Liver (tissue), 9 donors: Measurements from ENCODE around the gene ACCSL. TPM values are rescaled to one million over a fixed set of nuclear protein-coding genes. Genes with fewer than 3 reads are reported as not detected.

Experiments used
- DNase-seq: peaks from one replicate; pipeline ENCODE4 v3.0.0-alpha.2; 2017; ENCODE audit warnings: low spot score
- H3K27ac ChIP-seq, 2 donors: one replicate each; pipeline ENCODE4 v1.7.0; 2013; ENCODE audit warnings: inconsistent platforms in 2 of 2, low read length in 2 of 2, control low read depth in 1 of 2, low read depth in 1 of 2, mild to moderate bottlenecking in 1 of 2
- H3K27me3 ChIP-seq, 4 donors: one replicate each; pipeline versions ENCODE4 v1.6.1 to v1.7.0; 2013; ENCODE audit warnings: low read length in 3 of 4, inconsistent platforms in 1 of 4, mild to moderate bottlenecking in 1 of 4, moderate library complexity in 1 of 4; ENCODE audit not compliant: control insufficient read depth in 4 of 4, insufficient read depth in 4 of 4
- H3K36me3 ChIP-seq, 4 donors: one replicate each; pipeline versions ENCODE4 v1.6.1 to v1.7.0; 2013; ENCODE audit warnings: low read length in 3 of 4, mild to moderate bottlenecking in 3 of 4, low read depth in 1 of 4, moderate library complexity in 1 of 4; ENCODE audit not compliant: control insufficient read depth in 4 of 4, insufficient read depth in 3 of 4
- H3K4me1 ChIP-seq, 4 donors: one replicate each; pipeline versions ENCODE4 v1.6.1 to v1.7.0; 2013; ENCODE audit warnings: low read length in 3 of 4, mild to moderate bottlenecking in 3 of 4, moderate library complexity in 1 of 4; ENCODE audit not compliant: control insufficient read depth in 4 of 4, insufficient read depth in 4 of 4
- H3K4me3 ChIP-seq, 3 donors: one replicate each; pipeline versions ENCODE4 v1.6.1 to v1.7.0; 2013; ENCODE audit warnings: low read length in 3 of 3, control low read depth in 1 of 3, low read depth in 1 of 3, mild to moderate bottlenecking in 1 of 3
- H3K9ac ChIP-seq, 2 donors: one replicate each; pipeline ENCODE4 v1.7.0; 2013; ENCODE audit warnings: low read length in 2 of 2, mild to moderate bottlenecking in 2 of 2, moderate library complexity in 2 of 2, control low read depth in 1 of 2, low read depth in 1 of 2
- H3K9me3 ChIP-seq, 4 donors: one replicate each; pipeline versions ENCODE4 v1.6.1 to v1.7.0; 2013; ENCODE audit warnings: low read length in 3 of 4; ENCODE audit not compliant: control insufficient read depth in 4 of 4
- ATF3 ChIP-seq: IDR thresholded peaks from 2 replicates; pipeline ENCODE4 v1.6.1; 2016; ENCODE audit warnings: antibody characterized with exemption
- CTCF ChIP-seq: fragments of 150-350 bp; IDR thresholded peaks from 2 replicates; pipeline ENCODE4 v1.5.1; 2017; ENCODE audit warnings: improper control_type of control experiment, low read depth, low read length; ENCODE audit not compliant: missing input control
- EGR1 ChIP-seq, 2 donors: IDR thresholded peaks; 2 replicates each; pipeline ENCODE4 v1.6.1; 2016 to 2018; ENCODE audit warnings: antibody characterized with exemption in 2 of 2, low read depth in 2 of 2
- FOXA1 ChIP-seq: IDR thresholded peaks from 2 replicates; pipeline ENCODE4 v1.6.1; 2016; ENCODE audit warnings: antibody characterized with exemption
- FOXA2 ChIP-seq: IDR thresholded peaks from 2 replicates; pipeline ENCODE4 v1.6.1; 2016; ENCODE audit warnings: antibody characterized with exemption
- HNF4A ChIP-seq, 2 donors: conservative IDR thresholded peaks; 2 replicates each; pipeline ENCODE4 v1.6.1; 2016; ENCODE audit warnings: antibody characterized with exemption in 2 of 2, mild to moderate bottlenecking in 2 of 2
- HNF4G ChIP-seq: IDR thresholded peaks from 2 replicates; pipeline ENCODE4 v1.6.1; 2016; ENCODE audit warnings: antibody characterized with exemption
- JUND ChIP-seq, 2 donors: IDR thresholded peaks; 2 replicates each; pipeline ENCODE4 v1.6.1; 2016; ENCODE audit warnings: antibody characterized with exemption in 2 of 2
- MAX ChIP-seq: IDR thresholded peaks from 2 replicates; pipeline ENCODE4 v1.6.1; 2016; ENCODE audit warnings: antibody characterized with exemption
- REST ChIP-seq: IDR thresholded peaks from 2 replicates; pipeline ENCODE4 v1.6.1; 2016; ENCODE audit warnings: antibody characterized with exemption, mild to moderate bottlenecking
- SP1 ChIP-seq: IDR thresholded peaks from 2 replicates; pipeline ENCODE4 v1.6.1; 2018; ENCODE audit warnings: antibody characterized with exemption, mild to moderate bottlenecking
- TAF1 ChIP-seq: conservative IDR thresholded peaks from 2 replicates; pipeline ENCODE4 v1.6.1; 2016; ENCODE audit warnings: antibody characterized with exemption, mild to moderate bottlenecking
- YY1 ChIP-seq: IDR thresholded peaks from 2 replicates; pipeline ENCODE4 v1.6.1; 2016; ENCODE audit warnings: antibody characterized with exemption, mild to moderate bottlenecking
- ZBTB33 ChIP-seq: IDR thresholded peaks from 2 replicates; pipeline ENCODE4 v1.6.1; 2016; ENCODE audit warnings: antibody characterized with exemption
- WGBS: extraction: QIAGEN DNeasy Blood & Tissue Kit; methylation state at CpG from one replicate; pipeline ENCODE4 v1.1.7; 2013; 5-methylcytosine and 5-hydroxymethylcytosine counted together
- polyA plus RNA-seq, 2 donors: library from polyadenylated mRNA; stranded (reverse) in 1 of 2; unstranded in 1 of 2; fragments of 200-250 nt in 1 of 2; fragments of >200 nt in 1 of 2; fragmentation: Nextera tagmentation in 1 of 2; extraction: Ambion mirVana in 1 of 2; gene quantifications; one replicate each; pipeline versions ENCODE4 v1.2.1 to v1.2.3, GENCODE V29; 2013 to 2015
- total RNA-seq, 2 donors: library from RNA; depleted of rRNA; stranded (reverse); fragments of >200 nt; gene quantifications; one replicate each; pipeline ENCODE4 v1.2.3, GENCODE V29; 2014
- donor health status: healthy.
- donor health status: healthy.
- donor health status: healthy.
- donor health status: healthy.
- donor health status: healthy.

ACCSL gene
- total and polyA plus RNA-seq, 4 donors: 0.09 TPM; not detected in 3

GRCh38 chr11:44101098-44101497 lies 53.3 kb downstream of the ACCSL start (continued):
- TF ChIP-seq CTCF (no peak), TAF1 (no peak), EGR1 (IDR thresholded peaks at IDR 0.05; ENCODE audit: low read depth in 2 of 2) (no peak), HNF4A (conservative IDR thresholded peaks at IDR 0.05) (no peak), JUND (IDR thresholded peaks at IDR 0.05) (no peak), ATF3 (no peak), YY1 (no peak), HNF4G (no peak), FOXA2 (no peak), MAX (no peak)

- 92% methylated on average over 5 of the region's 5 CpGs for WGBS
- H3K27ac ChIP-seq: no peak overlapping the region
Measured at GRCh38 chr11:44104481-44105294, 56.9 kb downstream of the ACCSL start.

GRCh38 chr11:44108260-44108659 lies 60.5 kb downstream of the ACCSL start:
- Histone ChIP-seq H3K4me3 (no peak overlapping the region), H3K9me3 (no peaks in the 10 kb centered on the region), H3K36me3 (peaks cover 0 to 11% (median 1%) of the 10 kb centered on the region in 4 donors), H3K27me3 (no peaks in the 10 kb centered on the region), H3K9ac (no peak overlapping the region), H3K4me1 (peaks cover 0 to 2% (median 0%) of the 10 kb centered on the region in 4 donors), H3K27ac (no peak overlapping the region)
- DNase-seq: no peak
- WGBS: 98% methylated on average over 6 of the region's 6 CpGs
- TF ChIP-seq HNF4A (conservative IDR thresholded peaks at IDR 0.05) (no peak), FOXA1 (no peak), EGR1 (IDR thresholded peaks at IDR 0.05; ENCODE audit: low read depth in 2 of 2) (no peak), REST (no peak), HNF4G (no peak), ZBTB33 (no peak), SP1 (no peak), ATF3 (no peak)

More at GRCh38 chr11:44104481-44105294, 56.9 kb downstream of the ACCSL start:
- TF ChIP-seq ZBTB33 (no peak), FOXA1 (no peak), EGR1 (IDR thresholded peaks at IDR 0.05; ENCODE audit: low read depth in 2 of 2) (no peak), MAX (no peak), JUND (IDR thresholded peaks at IDR 0.05) (no peak)
- H3K36me3 ChIP-seq: peaks cover 0 to 11% (median 1%) of the 10 kb centered on the region in 4 donors
- no peak for DNase-seq
- no peak overlapping the region for H3K4me3 ChIP-seq
- no peaks in the 10 kb centered on the region for H3K9me3 ChIP-seq
- H3K9ac ChIP-seq: no peak overlapping the region
- H3K4me1 ChIP-seq: no peaks in the 10 kb centered on the region
- no peaks in the 10 kb centered on the region for H3K27me3 ChIP-seq
